Adrenal gland (tissue), 12 donors: ENCODE data around the gene DEAF1. TPM values are rescaled to one million over a fixed set of nuclear protein-coding genes. Genes with fewer than 3 reads are reported as not detected.
A peak's percentile ranks its signal among the peaks of the same experiment; 100 is the strongest.

Source experiments
- DNase-seq, 7 donors: peaks; one replicate each; pipeline ENCODE4 v3.0.0-alpha.2; 2019 to 2020
- H3K27ac ChIP-seq, 5 donors: fragments of 200-600 bp; sonication (generic) in 4 of 5; 1 replicate in 3 of 5; 2 replicates in 2 of 5; pipeline versions ENCODE4 v1.5.1 to v1.8.0; 2016 to 2020; ENCODE audit warnings: mild to moderate bottlenecking in 1 of 5
- H3K27me3 ChIP-seq: fragments of 200-600 bp; 2 replicates; pipeline ENCODE4 v1.8.0; 2021
- H3K36me3 ChIP-seq, 2 donors: fragments of 200-600 bp; replicated peaks in 1 of 2; 1 replicate in 1 of 2; 2 replicates in 1 of 2; pipeline versions ENCODE4 v1.5.1 to v1.8.0; 2018 to 2022
- H3K4me1 ChIP-seq, 2 donors: fragments of 200-600 bp; replicated peaks in 1 of 2; 1 replicate in 1 of 2; 2 replicates in 1 of 2; pipeline versions ENCODE4 v1.5.1 to v1.8.0; 2018 to 2021
- H3K4me3 ChIP-seq, 4 donors: fragments of 200-600 bp; sonication (generic) in 3 of 4; one replicate each; pipeline ENCODE4 v1.5.1; 2016 to 2018
- H3K9me3 ChIP-seq, 3 donors: fragments of 200-600 bp; sonication (generic) in 1 of 3; replicated peaks in 1 of 3; 1 replicate in 2 of 3; 2 replicates in 1 of 3; pipeline versions ENCODE4 v1.5.1 to v1.8.0; 2016 to 2021
- CTCF ChIP-seq, 6 experiments: fragments of 450-650 bp in 4 of 6; fragments of 200-600 bp in 2 of 6; sonication (generic) in 1 of 6; IDR thresholded peaks; 1 replicate in 5 of 6; 2 replicates in 1 of 6; pipeline versions ENCODE4 v1.5.1 to v1.8.0; 2016 to 2021; ENCODE audit warnings: antibody characterized with exemption in 6 of 6, mild to moderate bottlenecking in 2 of 6, moderate library complexity in 1 of 6
- POLR2A ChIP-seq, 2 donors: fragments of 450-650 bp; IDR thresholded peaks; one replicate each; pipeline ENCODE4 v1.6.1; 2017; ENCODE audit warnings: antibody characterized with exemption in 2 of 2, mild to moderate bottlenecking in 2 of 2, moderate library complexity in 1 of 2
- WGBS, 4 donors: extraction: QIAGEN DNeasy Blood & Tissue Kit in 2 of 4; methylation state at CpG; one replicate each; pipeline versions ENCODE4 v1.1.5 to v1.1.7; 2013 to 2017; 5-methylcytosine and 5-hydroxymethylcytosine counted together
- intact Hi-C, 2 donors: fragments of 100-400 bp; cut with DNase I; formaldehyde crosslinking; loops; one replicate each; pipeline versions ENCODE4 v1.14.1 to v1.15.0; 2022 to 2023
- polyA plus RNA-seq, 3 donors: library from polyadenylated mRNA; stranded (reverse); fragments of 200-250 nt in 2 of 3; fragments of 350-450 nt in 1 of 3; fragmentation: Illumina TruSeq in 1 of 3; extraction: RNeasy Lipid Tissue Mini Kit (QIAGEN cat#74804) in 1 of 3; gene quantifications; one replicate each; pipeline ENCODE4 v1.2.3, GENCODE V29; 2013 to 2014
- total RNA-seq, 9 donors: library from RNA; depleted of rRNA in 4 of 9; stranded (reverse); fragments of >200 nt in 4 of 9; fragments of 120-200 nt in 1 of 9; fragmentation: NEBNext Ultra II Directional in 1 of 9; extraction: Animal tissue kit (Norgen Biotek cat#: 25700) in 1 of 9; gene quantifications; one replicate each; pipeline versions ENCODE4 v1.1.0 to v1.2.4, GENCODE V29; 2013 to 2023
- donor health status: healthy with polysubstance abuse.
- donor health status: Bipolar disorder and iron deficiency.
- donor health status: DM: yes; HTN: yes; CAD: no.
- donor health status: DM: no; HTN: no; CAD: no.
- donor health status: DM: no; HTN: no; CAD: no.
- donor health status: DM: yes; HTN: yes; CAD: no.

DEAF1 gene
- total and polyA plus RNA-seq, 12 donors = 20.6 to 131 (median 55.5) TPM

- 54 to 74% (median 66%) methylated on average over 10 to 19 of the region's 19 CpGs for WGBS, 4 donors
Observed at GRCh38 chr11:724049-724777, 29.2 kb upstream of the DEAF1 start.

GRCh38 chr11:723120-723883 is 28.3 kb upstream of the DEAF1 start:
- intact Hi-C loops = loop anchor here (5.0 to 10.0 kb wide), 3 partner anchors 61 to 171 kb away; no protein-coding TSS in a partner anchor
- Histone ChIP-seq H3K4me1 (peaks cover 15 to 32% of the 10 kb centered on the region in 2 donors), H3K9me3 (no peaks in the 10 kb centered on the region), H3K27ac (no peak overlapping the region), H3K4me3 (no peak overlapping the region), H3K36me3 (no peaks in the 10 kb centered on the region), H3K27me3 (peaks cover 22% of the 10 kb centered on the region)
- peak in 2 of 7 donors; percentile 64 to 70 for DNase-seq
- TF ChIP-seq POLR2A (IDR thresholded peaks at IDR 0.05) = no peak
- peak; percentile 56 to 77 (median 70) for TF ChIP-seq CTCF (IDR thresholded peaks at IDR 0.05)
- 48 to 59% (median 54%) methylated on average over 5 to 8 of the region's 8 CpGs for WGBS, 4 donors

More at GRCh38 chr11:724049-724777, 29.2 kb upstream of the DEAF1 start:
- H3K27ac ChIP-seq = no peak overlapping the region
- no peaks in the 10 kb centered on the region for H3K36me3 ChIP-seq
- intact Hi-C loops = loop anchor here (2.0 to 10.0 kb wide), 4 partner anchors 61 to 172 kb away; no protein-coding TSS in a partner anchor
- TF ChIP-seq CTCF (IDR thresholded peaks at IDR 0.05) (no peak), POLR2A (IDR thresholded peaks at IDR 0.05) (no peak)
- no peak for DNase-seq
- H3K27me3 ChIP-seq = peaks cover 22% of the 10 kb centered on the region
- H3K4me1 ChIP-seq = peaks cover 15 to 34% of the 10 kb centered on the region in 2 donors
- no peak overlapping the region for H3K4me3 ChIP-seq
- H3K9me3 ChIP-seq = no peaks in the 10 kb centered on the region

GRCh38 chr11:722346-722811 is 27.4 kb upstream of the DEAF1 start:
- Histone ChIP-seq H3K4me3 (no peak overlapping the region), H3K27ac (no peak overlapping the region), H3K9me3 (no peaks in the 10 kb centered on the region), H3K4me1 (peaks cover 15 to 23% of the 10 kb centered on the region in 2 donors), H3K36me3 (no peaks in the 10 kb centered on the region), H3K27me3 (peaks cover 22% of the 10 kb centered on the region)
- TF ChIP-seq CTCF (IDR thresholded peaks at IDR 0.05) (no peak), POLR2A (IDR thresholded peaks at IDR 0.05) (no peak)
- intact Hi-C loops = loop anchor here (5.0 to 10.0 kb wide), 3 partner anchors 60 to 170 kb away; no protein-coding TSS in a partner anchor
- 53 to 65% (median 55%) methylated on average over 7 to 20 of the region's 20 CpGs for WGBS, 4 donors
- DNase-seq = no peak

- WGBS, 4 donors = 19 to 52% (median 30%) methylated on average over 2 to 33 of the region's 33 CpGs
- no peak for DNase-seq
- Histone ChIP-seq H3K27ac (no peak overlapping the region), H3K36me3 (no peaks in the 10 kb centered on the region), H3K4me3 (no peak overlapping the region), H3K27me3 (peaks cover 22% of the 10 kb centered on the region), H3K4me1 (peaks cover 15 to 23% of the 10 kb centered on the region in 2 donors), H3K9me3 (no peaks in the 10 kb centered on the region)
- intact Hi-C loops = loop anchor here (5.0 to 10.0 kb wide), 3 partner anchors 60 to 170 kb away; no protein-coding TSS in a partner anchor
- TF ChIP-seq CTCF (IDR thresholded peaks at IDR 0.05) = no peak
- TF ChIP-seq POLR2A (IDR thresholded peaks at IDR 0.05) = no peak
Observed at GRCh38 chr11:721741-722345, 26.8 kb upstream of the DEAF1 start.
